Stimulated activated CD4-positive, alpha-beta T cell treated with anti-CD3 and anti-CD28 coated beads, Interleukin-2, amount 100 ng/mL, for 4 hours (primary cell): Measurements from ENCODE around the gene PFDN5.
A peak's percentile ranks its signal among the peaks of the same experiment; 100 is the strongest.
"Not testable (repeated sequence)": the region's sequence is repeated elsewhere in the genome, so short reads cannot be mapped to it uniquely, and the experiment has no call there.

Experiments used
- DNase-seq: peaks from one replicate; pipeline ENCODE4 v3.0.0-alpha.2; 2020; ENCODE audit warnings: low read depth

The PFDN5 gene

DNA sequence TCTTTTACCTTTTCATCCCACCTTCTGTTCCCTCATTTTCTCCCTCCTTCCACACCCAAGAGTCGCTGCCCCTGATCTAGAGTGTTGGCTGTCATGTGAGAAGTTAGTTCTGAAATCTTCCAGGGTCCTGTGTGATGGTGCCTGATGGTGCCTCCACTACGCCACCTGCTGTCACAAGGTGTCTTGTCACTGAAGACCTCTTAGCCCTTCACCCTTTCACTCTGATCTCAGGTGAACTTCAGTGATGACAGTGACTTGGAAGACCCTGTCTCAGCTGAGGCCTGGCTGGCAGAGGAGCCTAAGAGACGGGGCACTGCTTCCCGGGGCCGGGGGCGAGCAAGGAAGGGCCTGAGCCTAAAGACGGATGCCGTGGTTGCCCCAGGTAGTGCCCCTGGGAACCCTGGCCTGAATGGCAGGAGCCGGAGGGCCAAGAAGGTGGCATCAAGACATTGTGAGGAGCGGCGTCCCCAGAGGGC is 7.6 kb upstream of the PFDN5 start:
- peak; percentile 64 for DNase-seq

DNA sequence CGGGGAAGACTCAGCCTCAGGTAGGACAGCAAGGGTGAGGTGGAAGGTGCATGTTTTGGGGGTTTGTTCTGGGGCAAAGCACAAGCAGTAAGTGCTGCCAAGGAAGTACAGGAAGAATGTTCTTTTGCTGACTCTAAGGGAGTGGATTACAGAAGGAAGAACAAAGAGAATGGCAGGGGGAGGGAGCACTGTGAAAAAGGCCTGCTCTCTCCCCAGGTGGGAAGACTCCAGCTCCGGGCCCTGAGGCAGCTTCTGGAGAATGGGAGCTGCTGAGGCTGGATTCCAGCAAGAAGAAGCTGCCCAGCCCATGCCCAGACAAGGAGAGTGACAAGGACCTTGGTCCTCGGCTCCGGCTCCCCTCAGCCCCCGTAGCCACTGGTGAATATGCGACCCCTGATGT is 7.0 kb upstream of the PFDN5 start:
- no peak for DNase-seq

DNA sequence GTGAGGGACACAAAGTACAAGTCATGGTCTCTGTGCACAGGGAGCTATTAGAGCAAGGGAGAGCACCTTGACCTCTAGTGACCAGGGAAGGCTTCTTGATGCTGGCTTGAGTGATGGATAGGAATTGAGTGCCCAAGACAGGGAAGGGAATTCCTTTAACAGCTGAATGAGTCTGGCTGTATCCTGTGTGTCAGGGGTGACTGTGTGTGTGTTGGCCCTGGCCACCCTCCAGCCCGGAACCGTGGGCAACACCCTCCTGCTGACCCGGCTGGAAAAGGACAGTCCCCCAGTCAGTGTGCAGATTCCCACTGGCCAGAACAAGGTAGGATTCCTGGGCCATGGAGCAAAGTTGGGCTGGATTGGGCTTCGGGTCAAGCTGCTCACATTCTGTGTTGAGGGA is 5.5 kb upstream of the PFDN5 start:
- DNase-seq, result no peak

DNA sequence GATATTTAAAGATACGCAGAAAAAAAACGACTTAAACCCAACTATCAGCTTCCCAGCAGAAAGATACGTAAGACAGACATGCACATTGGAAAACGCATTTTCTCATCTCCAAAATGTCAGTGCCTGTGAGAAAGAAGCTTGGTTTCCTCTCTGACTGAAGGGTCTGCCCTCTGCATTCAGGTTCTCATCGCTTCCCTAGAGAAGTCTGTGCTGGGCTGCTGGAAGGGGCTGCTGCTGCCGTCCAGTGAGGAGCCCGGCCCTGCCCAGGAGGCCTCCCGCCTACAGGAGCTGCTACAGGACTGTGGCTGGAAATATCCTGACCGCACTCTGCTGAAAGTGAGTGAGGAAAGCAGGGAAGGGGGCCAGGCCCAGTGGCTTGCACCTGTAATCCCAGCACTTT is 4.7 kb upstream of the PFDN5 start:
- no peak for DNase-seq

DNA sequence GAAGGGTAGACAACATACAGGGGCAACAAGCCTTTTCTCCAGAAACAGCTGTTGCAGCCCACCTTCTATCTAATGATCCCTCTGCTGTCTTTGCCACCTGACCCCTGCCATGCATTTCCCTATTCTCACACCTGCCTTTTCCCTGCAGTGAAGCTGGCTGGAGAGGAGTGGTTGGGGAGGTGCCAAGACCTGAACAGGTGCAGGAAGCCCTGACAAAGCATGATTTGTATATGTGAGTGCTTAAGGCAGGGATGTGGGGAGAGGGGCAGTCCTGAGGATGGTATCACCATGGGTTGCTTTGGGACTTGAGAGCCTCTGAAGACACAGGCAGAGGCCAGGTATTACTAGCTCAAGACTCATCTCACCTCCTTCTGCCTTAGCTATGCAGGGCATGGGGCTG is 2.9 kb upstream of the PFDN5 start:
- DNase-seq, result no peak

DNA sequence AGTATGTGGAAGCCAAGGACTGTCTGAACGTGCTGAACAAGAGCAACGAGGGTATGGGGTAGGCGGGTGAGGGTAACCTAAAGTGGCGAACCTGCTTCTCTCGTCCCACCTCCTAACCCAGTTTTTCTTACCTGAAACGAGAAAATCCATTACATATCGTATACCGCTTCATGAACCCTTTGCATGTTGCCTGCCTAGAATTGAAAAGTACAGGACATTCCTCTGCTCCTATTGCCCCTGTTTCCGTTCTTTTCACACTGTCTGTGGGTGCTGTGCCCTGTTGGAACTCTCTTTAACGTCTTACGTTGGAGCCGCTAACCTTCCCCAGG is 513 bp downstream of the PFDN5 start:
- no peak for DNase-seq

DNA sequence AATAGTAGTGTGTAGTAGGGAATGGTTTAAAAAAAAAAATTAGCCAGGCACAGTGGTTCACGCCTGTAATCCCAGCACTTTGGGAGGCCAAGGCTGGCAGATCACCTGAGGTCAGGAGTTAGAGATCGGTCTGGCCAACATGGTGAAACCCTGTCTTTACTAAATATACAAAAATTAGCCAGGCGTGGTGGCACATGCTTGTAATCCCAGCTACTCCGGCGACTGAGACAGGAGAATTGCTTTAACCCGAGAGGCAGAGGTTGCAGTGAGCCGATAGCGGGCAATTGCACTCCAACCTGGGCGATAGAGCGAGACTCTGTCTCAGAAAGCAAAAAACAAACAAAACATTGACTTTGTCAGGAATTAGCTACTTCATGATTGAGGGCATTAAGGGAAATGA is 1.8 kb downstream of the PFDN5 start:
- not testable (repeated sequence) for DNase-seq

DNA sequence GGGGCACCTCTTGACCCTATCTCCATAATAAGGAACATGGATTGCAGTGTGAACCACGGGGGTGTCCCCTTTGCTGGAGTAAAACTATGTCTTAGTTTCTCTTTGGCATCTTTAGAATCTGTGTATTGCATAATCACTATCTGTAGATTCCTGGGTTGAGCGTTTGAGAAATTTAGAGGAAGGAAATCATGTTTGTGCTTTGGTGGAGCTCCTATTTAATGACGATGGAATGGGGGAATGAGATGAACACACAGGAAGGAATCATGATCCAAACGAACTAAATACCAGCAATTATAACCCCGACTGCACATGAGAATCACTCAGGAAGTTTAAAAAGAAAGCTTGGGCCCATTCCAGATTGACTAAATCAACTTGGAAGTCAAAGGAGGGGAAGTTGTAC is 2.8 kb downstream of the PFDN5 start:
- no peak for DNase-seq

DNA sequence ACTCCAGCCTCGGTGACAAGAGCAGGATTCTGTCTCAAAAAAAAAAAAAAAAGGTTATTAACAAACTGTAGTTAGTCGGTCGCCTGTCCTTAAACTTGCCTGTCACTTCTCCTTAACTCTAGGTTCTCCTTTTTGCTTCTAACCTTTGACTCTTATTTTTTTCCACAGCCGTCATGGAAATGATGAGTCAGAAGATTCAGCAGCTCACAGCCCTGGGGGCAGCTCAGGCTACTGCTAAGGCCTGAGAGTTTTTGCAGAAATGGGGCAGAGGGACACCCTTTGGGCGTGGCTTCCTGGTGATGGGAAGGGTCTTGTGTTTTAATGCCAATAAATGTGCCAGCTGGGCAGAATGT is 3.7 kb downstream of the PFDN5 start:
- peak; percentile 34 for DNase-seq

DNA sequence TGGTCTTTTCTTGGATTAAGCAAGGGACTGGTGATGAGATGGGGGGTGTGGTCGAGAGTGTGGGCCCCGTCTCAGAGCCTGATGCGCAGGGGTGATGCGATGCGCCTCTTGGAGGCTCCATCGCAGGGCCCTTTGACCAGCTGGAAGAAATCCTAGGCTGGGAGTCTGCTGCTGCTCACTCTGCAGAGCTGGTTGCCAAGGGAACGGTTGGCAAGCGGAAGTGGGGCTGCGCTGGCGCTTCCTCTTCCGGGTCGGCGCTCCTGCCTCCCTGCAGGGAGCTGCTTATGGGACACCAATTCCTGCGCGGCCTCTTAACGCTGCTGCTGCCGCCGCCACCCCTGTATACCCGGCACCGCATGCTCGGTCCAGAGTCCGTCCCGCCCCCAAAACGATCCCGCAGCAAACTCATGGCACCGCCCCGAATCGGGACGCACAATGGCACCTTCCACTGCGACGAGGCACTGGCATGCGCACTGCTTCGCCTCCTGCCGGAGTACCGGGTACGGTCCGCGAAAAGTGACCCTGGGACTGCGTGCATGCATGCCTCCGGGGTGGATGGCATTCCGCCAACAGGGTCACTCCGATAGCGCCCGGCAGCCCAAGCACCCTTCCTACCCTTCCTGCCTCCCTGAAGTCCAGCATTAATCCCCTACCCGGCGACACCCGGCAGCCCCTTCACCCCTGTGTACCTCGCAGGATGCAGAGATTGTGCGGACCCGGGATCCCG is 4.3 kb downstream of the PFDN5 start, which contains the start of gene MYG1:
MYG1 (plus strand) TSS at position 242 of the 727 bp plus-strand sequence; CDS start at position 285, 43 bp downstream.
- peak; percentile 78 for DNase-seq

DNA sequence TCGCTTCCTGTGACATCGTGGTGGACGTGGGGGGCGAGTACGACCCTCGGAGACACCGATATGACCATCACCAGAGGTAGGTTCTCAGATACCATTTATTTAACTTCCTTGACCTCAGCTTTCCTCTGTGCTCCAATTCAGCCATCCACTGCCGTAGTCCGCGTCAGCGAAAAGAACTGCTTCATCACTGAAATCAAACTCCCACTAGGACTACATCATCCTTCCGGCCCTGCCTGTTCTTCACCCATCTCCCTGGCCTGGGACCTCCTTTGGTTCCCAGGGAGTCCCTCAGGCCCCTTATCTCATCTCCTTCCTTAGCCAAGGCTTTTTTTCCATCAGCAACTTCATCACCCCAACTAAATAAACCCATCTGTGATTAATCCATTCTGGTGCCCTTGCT is 4.8 kb downstream of the PFDN5 start:
- no peak for DNase-seq

DNA sequence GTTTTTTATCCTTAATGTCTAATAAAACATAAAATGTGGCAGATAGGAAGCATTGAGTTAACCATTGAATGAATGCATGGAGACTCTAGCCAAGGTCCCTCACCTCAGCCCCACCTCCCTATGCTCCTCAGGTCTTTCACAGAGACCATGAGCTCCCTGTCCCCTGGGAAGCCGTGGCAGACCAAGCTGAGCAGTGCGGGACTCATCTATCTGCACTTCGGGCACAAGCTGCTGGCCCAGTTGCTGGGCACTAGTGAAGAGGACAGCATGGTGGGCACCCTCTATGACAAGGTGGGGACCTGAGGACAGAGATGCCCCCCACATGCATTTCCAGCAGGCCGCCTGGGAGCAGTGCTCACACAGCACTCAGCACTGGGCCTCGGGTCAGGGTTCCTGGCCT is 7.6 kb downstream of the PFDN5 start:
- DNase-seq, result no peak

DNA sequence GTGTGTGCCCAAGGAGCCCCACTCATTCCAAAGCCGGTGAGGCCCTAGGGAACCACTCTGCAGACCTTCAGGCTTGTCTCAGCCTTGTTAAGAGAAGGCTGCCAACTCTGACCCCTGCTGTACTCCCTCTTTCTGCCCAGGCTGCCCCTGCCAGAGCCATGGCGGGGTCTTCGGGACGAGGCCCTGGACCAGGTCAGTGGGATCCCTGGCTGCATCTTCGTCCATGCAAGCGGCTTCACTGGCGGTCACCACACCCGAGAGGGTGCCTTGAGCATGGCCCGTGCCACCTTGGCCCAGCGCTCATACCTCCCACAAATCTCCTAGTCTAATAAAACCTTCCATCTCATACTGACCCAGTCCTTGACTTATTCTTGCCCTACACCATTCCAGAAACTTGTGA is 11.5 kb downstream of the PFDN5 start:
- DNase-seq, result no peak

DNA sequence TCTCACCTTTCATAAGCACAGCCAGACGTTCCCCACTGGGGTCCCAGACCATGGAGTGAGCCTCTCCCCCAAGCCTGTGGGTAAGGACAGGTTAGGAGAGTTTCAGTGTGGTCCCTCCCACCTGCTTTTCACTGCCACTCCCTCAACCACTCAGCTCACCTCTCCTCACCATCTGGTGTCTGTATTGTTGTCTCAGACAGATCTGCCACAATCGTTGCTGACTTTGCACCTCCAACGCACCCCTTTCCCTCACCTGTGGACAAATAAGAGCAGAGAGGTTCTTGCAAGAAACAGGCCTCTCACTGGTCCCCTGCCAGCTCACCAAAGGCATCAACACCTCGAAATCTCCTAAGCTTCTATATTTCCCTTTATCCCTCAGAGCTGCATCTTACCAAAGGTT is 12.9 kb downstream of the PFDN5 start:
- no peak for DNase-seq

DNA sequence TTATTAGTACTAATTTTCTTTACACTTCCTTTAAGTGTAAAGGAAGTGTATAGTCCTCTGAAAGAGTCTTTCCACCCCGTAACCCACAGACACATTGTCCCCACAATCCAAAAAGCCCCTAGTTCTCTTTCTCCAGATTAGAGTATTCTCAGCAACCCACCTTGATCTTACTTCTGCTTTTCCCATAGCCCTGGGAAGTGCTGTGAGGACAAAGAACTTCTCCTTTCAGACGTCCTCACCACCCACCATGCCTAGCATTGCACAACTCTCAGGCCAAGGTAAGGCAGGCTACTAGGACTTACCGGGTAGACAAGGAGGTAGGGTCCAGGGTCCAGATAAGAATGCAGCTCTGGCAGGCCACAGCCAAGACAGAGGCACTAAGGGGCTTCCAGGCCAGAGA is 18.7 kb downstream of the PFDN5 start:
- DNase-seq, result no peak

DNA sequence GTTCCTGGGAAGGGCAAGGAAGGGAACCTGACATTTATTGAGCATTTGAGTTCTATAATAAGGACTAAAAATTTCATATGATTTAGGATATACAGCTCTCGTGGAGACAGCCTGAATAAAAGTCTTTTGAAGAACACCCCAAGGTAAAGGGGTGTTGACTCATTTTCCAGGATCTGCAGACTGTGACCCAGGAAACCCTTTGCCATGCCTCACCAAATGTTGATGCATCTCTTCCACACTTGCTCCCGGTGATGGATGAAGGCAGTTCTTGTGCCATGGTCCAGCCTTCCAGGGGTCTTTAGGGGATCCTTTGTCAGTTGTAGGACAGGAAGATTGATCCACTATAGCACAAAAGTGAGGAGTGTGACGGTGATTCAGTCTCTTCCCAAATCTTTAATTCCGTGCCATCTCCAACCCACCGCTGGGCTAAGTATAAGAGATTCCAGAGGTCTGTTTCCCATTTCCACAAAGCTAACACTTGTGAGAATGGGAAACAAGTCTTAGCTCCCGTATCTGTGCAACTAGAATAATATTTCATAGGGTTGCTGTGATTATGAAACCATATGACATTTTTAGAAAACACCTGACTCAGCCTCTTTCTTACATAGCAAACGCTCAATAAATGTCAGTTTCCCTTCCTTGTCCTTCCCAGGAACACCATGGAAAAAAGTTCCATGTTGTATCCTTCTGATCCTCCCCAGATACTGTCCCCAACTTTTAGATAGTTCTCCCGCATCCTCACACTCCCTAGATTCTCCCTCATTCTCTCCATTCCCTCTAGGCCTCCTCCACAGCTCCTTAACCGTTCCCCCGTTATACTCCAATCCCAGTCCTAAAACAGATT is 25.2 kb downstream of the PFDN5 start:
- no peak for DNase-seq

DNA sequence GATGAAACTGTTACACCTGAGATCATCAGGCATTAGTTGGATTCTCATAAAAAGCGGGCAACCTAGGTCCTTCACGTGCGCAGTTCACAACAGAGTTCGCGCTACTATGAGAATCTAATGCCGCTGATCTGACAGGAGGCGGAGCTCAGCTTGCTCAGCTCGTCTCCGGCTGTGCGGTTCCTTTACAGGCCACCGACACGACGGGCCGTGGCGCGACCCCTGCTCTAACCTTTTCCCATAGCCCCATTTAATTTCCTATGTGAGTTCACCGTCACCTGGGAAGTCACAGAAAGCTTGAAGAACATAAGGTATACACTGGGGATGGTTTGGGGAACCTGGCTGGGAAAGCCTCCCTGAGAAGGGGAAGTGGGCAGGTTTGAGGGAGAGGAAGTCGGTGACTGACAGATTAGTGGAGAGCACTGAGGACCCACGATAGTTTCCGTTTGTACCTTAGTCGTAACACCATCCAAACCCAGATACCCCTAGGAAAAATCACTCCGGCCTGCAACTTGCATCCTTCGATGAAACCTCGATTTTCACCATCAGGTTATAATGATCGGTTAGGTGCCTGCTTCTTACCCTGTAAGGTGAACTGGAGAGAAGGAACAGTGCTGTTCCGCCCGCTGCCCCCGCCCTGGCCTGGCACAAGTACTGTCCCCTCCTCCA is 28.9 kb downstream of the PFDN5 start:
- DNase-seq, result peak; percentile 28

DNA sequence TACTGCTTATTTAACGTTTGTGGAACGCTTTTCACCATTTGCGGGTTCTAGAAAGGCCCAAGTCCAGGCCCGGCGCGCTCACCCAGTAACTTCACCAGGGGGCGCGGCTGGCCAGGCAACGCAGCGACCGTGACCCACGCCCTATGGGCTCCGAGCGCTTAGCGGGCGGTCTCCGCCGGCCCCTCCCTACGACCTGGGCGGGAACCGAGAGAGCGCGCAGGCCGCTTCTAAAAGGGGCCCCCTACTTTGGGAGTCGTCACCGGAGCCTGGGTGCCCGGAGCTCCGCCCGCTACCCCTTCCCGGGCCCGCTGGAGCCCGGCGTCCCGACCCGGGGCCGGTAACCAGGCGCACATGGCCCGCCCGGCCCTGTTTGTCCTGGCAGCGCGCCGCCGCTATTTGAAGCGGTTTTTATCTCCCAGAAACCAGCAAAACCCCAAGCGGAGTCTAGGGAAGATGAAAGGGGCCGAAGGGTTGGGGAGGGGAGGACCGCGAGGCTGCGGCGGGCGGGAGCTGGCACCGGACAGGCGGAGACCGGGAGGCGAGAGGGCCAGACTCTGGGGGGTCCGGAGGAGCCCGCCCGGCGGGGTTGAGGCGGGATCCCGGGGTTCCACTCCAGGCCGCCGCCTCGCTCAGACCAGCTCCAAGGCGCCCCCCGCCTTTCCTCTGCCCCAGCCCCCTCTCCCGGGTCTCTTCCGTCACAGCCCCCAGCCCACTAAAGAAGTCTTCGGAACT is 29.6 kb downstream of the PFDN5 start:
- DNase-seq, result peak; percentile 76

DNA sequence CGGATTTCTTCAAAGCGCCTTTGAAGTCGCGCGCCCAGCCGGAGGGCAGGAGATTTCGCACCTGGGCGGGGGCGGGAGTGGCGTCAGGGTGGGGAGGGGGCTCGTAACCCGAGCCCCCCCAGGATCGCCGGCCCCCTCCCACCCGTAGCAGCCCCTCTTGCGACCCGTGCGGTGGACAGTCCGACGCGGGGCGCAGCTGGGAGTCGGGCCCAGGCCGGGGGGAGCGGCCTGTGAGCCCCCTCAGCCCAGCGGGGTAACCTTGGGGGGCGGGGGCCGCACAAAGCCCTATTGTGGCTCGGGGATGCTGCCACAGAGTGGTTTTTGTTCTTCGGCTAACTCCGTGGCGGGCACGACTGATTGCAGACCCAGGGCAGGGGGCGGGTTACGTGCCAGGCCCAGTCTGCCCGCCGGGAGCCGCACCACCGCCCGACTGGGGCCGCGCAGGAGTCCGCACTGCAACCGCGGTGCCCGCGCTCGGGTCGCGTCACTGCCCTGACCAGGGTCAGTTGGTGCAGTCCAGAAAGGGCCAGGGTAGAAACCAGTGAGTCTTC is 30.2 kb downstream of the PFDN5 start:
- no peak for DNase-seq

DNA sequence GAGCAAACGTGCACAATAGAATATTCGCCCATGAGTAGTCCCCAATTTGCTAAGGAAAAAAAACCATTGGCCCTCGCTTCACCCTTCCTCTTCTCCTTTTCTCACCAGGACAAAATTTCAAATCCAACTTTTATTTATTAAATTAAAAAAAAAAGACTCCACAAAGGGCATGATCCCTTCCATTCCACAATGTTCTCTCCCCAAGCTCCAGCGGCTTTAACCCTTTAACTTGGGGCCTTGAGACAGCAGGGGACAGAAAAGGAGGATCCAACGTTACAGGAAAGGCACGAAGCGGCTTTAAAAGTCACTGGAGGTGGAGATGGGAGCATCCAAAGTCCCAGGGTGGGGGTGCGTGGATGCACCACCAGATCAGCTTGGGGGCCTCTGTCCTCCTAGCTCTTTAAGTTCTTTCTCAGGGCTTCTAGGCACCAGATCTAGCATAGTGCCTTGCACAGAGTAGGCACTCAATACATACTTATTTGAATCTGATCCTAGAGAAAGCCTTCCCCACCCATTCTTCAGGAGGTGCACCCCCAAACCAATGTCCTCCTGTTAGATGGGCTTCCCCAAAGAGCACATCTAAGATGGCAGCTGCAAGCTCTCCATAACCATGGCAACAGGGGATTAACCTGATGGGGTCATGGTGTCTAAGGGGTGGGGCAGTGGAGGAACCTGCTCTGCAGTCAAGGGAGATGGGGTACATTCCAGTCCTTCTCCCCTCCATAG is 31.3 kb downstream of the PFDN5 start:
- DNase-seq, result no peak

DNA sequence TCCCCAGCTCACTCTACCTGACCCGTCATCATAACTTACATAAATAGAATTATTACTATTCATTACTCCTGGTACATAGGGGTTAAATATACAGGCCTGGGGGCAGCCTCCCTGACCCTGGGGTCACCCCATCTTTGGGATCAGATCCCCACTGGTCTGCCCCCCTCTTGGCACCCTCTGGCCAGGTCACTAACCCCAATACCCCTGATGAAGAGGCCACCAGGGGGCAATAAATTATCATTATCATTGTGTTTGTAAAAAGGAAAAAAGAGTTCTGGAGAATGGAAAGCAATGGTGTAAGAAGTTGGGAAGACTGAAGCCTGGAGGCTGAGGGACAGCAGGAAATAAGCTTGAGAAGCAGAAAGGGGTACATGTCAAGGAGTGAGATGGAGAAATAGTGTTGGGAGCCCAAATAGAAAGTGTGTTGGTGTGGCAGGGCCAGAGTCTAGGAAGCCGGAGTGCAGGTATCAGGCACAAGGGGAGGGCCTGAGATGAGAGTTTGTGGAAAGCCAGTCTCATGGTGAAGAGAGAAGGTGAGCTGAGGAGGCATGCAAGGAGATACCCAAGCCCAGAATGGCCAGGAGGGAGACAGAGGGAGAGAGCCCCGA is 32.2 kb downstream of the PFDN5 start:
- DNase-seq, result no peak
